ENCODE measurements around the gene HPS4. TPM values are rescaled to one million over a fixed set of nuclear protein-coding genes. Genes with fewer than 3 reads are reported as not detected.

HPS4 gene
- total and polyA plus RNA-seq, 2 of the 8 experiments (the other 6 are each of a cell fraction or from before 2014, with no cell fraction given), result 28.0 to 35.2 TPM

DNA sequence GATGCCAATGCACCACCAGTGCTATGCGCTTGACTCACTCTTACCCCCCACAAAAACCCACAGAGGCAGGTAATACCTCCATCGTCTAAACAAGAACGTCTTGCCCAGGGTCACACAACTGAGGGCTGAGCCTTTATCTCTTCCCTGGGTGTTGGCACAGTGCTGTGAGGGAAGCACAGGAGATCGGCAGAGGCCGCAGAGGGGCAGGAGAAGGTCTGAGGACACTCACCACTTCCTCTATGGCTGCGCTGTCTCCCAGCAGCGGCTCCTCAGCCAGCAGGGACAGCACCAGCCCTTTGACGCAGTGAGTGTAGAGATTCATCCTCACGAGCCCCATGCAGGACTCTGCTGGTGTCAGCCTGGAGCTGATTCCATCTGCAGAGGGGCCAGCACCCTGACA, 19.9 kb downstream of the HPS4 start:
- no peaks in the 10 kb centered on the region for H3K4me1 ChIP-seq (replicated peaks in 1 of 4; ENCODE audit: control insufficient read depth in 3 of 4, insufficient read depth in 4 of 4, low read length in 3 of 4)
- no peak for FAIRE-seq
- H2AFZ ChIP-seq (ENCODE audit: low read length), result no peak overlapping the region
- no peaks in the 10 kb centered on the region for H3K27me3 ChIP-seq (replicated peaks in 1 of 4; ENCODE audit: control insufficient read depth in 3 of 4, extremely low read depth in 1 of 4, insufficient read depth in 3 of 4, low read length in 3 of 4)
- POLR2A ChIA-PET (ENCODE audit: partially characterized antibody), result interaction anchor here (0.5 to 1.5 kb wide), 4 partner anchors 20 to 112 kb away, joined by 3 to 5 read pairs (median 3); partner anchors contain the start of genes HPS4 and SRRD
- peaks cover 0 to 9% of the 10 kb centered on the region in 2 experiments for H4K20me1 ChIP-seq (replicated peaks in 1 of 2; ENCODE audit: control insufficient read depth in 1 of 2, insufficient read depth in 2 of 2, low read length in 2 of 2)
- H4K91ac ChIP-seq (replicated peaks; ENCODE audit: insufficient read length, low read length), result no peak overlapping the region
- no peak overlapping the region for H2BK12ac ChIP-seq (ENCODE audit: low read depth, low read length)
- H2AK5ac ChIP-seq (ENCODE audit: low read depth, low read length), result no peak overlapping the region
- H2BK15ac ChIP-seq (ENCODE audit: low read length), result no peak overlapping the region
- no peak for DNase-seq (ENCODE audit: low read depth in 1 of 2, low spot score in 2 of 2)
- H3K18ac ChIP-seq (ENCODE audit: extremely low read depth, low read length), result no peak overlapping the region
- 0 out of 2 replicates have a peak, but pooled peaks cover 2% of the 10 kb centered on the region for H3K79me1 ChIP-seq (ENCODE audit: low read depth, low read length)
- H3K9ac ChIP-seq (replicated peaks in 1 of 4; ENCODE audit: extremely low read depth in 1 of 4, low read depth in 3 of 4, low read length in 3 of 4), result no peak overlapping the region; a peak in 1 of 7 replicates
- H4K8ac ChIP-seq (ENCODE audit: extremely low read depth, insufficient read depth, low read length), result no peak overlapping the region
- no peak overlapping the region for H3K56ac ChIP-seq (replicated peaks; ENCODE audit: insufficient read length, low read depth, low read length)
- H3K14ac ChIP-seq (ENCODE audit: insufficient read length), result no peak overlapping the region
- H2BK120ac ChIP-seq (replicated peaks; ENCODE audit: low read depth, low read length), result no peak overlapping the region
- H3K4ac ChIP-seq (replicated peaks; ENCODE audit: insufficient read length, low read depth, low read length), result no peak overlapping the region
- no peak overlapping the region for H3K23ac ChIP-seq (ENCODE audit: insufficient read length)
- H3K9me3 ChIP-seq (ENCODE audit: insufficient read depth in 2 of 2, low read depth in 1 of 2, low read length in 1 of 2), result no peaks in the 10 kb centered on the region
- CTCF ChIA-PET (ENCODE audit: partially characterized antibody), result interaction anchor here (1.0 to 7.8 kb wide), 8 partner anchors 12 to 99 kb away, joined by 3 to 98 read pairs (median 5); no protein-coding TSS in a partner anchor
- WGBS, 2 experiments (ENCODE audit: extremely low coverage in 1 of 2, insufficient coverage in 1 of 2, insufficient read length in 1 of 2, insufficient replicate concordance in 2 of 2, low coverage in 1 of 2, low lambda C conversion rate in 2 of 2, missing lambda C conversion rate in 1 of 2), result 92% methylated on average over 9 of the region's 9 CpGs; no CpG with 5 or more reads in 1 of the 2 experiments
- peaks cover 0 to 2% of the 10 kb centered on the region in 2 experiments; a peak in 1 of 4 replicates for H3K79me2 ChIP-seq (ENCODE audit: control insufficient read depth in 1 of 2, insufficient read depth in 2 of 2, low read length in 2 of 2)
- no peak overlapping the region for H4K5ac ChIP-seq (ENCODE audit: insufficient read length, low read depth, low read length)
- no peak overlapping the region for H3K4me3 ChIP-seq (ENCODE audit: extremely low read depth in 1 of 4, insufficient read depth in 2 of 4, low read depth in 3 of 4, low read length in 4 of 4)
- H3K4me2 ChIP-seq (ENCODE audit: insufficient read depth in 1 of 2, low read depth in 2 of 2, low read length in 2 of 2), result no peak overlapping the region
- H3K27ac ChIP-seq (ENCODE audit: low read depth, low read length), result no peak overlapping the region
- H3K23me2 ChIP-seq (ENCODE audit: low read depth, low read length), result no peaks in the 10 kb centered on the region
- no peak overlapping the region for H2BK5ac ChIP-seq (ENCODE audit: low read depth, low read length)
- H2BK20ac ChIP-seq (ENCODE audit: low read length), result no peak overlapping the region
- peaks cover 13 to 66% (median 41%) of the 10 kb centered on the region in 4 experiments for H3K36me3 ChIP-seq (ENCODE audit: control insufficient read depth in 2 of 4, insufficient read depth in 4 of 4, low read length in 3 of 4)
- no peak for TF ChIP-seq BCL11A (IDR thresholded peaks at IDR 0.05; ENCODE audit: low read depth in 2 of 2, low read length in 2 of 2)
- TF ChIP-seq CTCF (IDR thresholded peaks at IDR 0.05; ENCODE audit: control extremely low read depth in 1 of 3, insufficient read depth in 1 of 3, low read depth in 1 of 3, low read length in 3 of 3), result no peak
- no peak for TF ChIP-seq KDM1A (IDR thresholded peaks at IDR 0.05; ENCODE audit: borderline replicate concordance, low read length)
- TF ChIP-seq SP4 (IDR thresholded peaks at IDR 0.05; ENCODE audit: low read length), result no peak
- TF ChIP-seq GTF2F1 (IDR thresholded peaks at IDR 0.05; ENCODE audit: borderline replicate concordance, low read depth, low read length), result no peak
- no peak for TF ChIP-seq POLR2AphosphoS5 (IDR thresholded peaks at IDR 0.05; ENCODE audit: low read depth, low read length)
- TF ChIP-seq TEAD4 (IDR thresholded peaks at IDR 0.05; ENCODE audit: low read depth, low read length), result no peak
- no peak for TF ChIP-seq RNF2 (IDR thresholded peaks at IDR 0.05; ENCODE audit: borderline replicate concordance, low read depth, low read length, missing control alignments, poor library complexity, severe bottlenecking)
- TF ChIP-seq CBX5 (IDR thresholded peaks at IDR 0.05; ENCODE audit: low read depth, low read length), result no peak
- TF ChIP-seq HDAC6 (IDR thresholded peaks at IDR 0.05; ENCODE audit: low read depth, low read length), result no peak
- TF ChIP-seq ASH2L (IDR thresholded peaks at IDR 0.05; ENCODE audit: low read length), result no peak

All from H1 (cell line).